SU-DHL-6 (cell line): ENCODE results near the gene ATP10A.

Source experiments
- H2AFZ ChIP-seq: fragments of 200-600 bp; sonication (generic); 2 replicates; pipeline ENCODE4 v1.6.1; 2014; ENCODE audit warnings: low read depth, mild to moderate bottlenecking, moderate library complexity, mixed read lengths, antibody characterized with exemption, low read length; ENCODE audit not compliant: severe bottlenecking
- H3F3A ChIP-seq: fragments of 200-600 bp; shearing (Covaris generic); 2 replicates; pipeline ENCODE4 v1.6.0; 2016; ENCODE audit warnings: antibody characterized with exemption, mild to moderate bottlenecking; ENCODE audit not compliant: insufficient read depth
- H3K27ac ChIP-seq: fragments of 200-600 bp; sonication (generic); 2 replicates; pipeline ENCODE4 v1.5.1; 2016; ENCODE audit warnings: low read depth, mild to moderate bottlenecking, low read length, moderate library complexity, mixed read lengths
- H3K27me3 ChIP-seq: fragments of 200-600 bp; sonication (generic), shearing (Covaris generic); 2 replicates; pipeline ENCODE4 v1.6.0; 2014; ENCODE audit warnings: mild to moderate bottlenecking, low read length
- H3K36me3 ChIP-seq: fragments of 200-600 bp; sonication (generic); 2 replicates; pipeline ENCODE4 v1.6.1; 2014; ENCODE audit warnings: mild to moderate bottlenecking, low read length, mixed read lengths
- H3K4me2 ChIP-seq: fragments of 300-600, 200-600 bp; shearing (Covaris generic), sonication (generic); 2 replicates; pipeline ENCODE4 v1.6.0; 2014; ENCODE audit warnings: low read length, low read depth, mild to moderate bottlenecking; ENCODE audit not compliant: poor library complexity, severe bottlenecking
- H3K4me3 ChIP-seq: fragments of 200-600 bp; sonication (generic); 2 replicates; pipeline ENCODE4 v1.5.1; 2014; ENCODE audit warnings: antibody characterized with exemption, low read length, mild to moderate bottlenecking, mixed read lengths; ENCODE audit not compliant: insufficient read depth, poor library complexity, severe bottlenecking
- H3K79me2 ChIP-seq: fragments of 200-600 bp; sonication (generic); 2 replicates; pipeline ENCODE4 v1.6.1; 2014; ENCODE audit warnings: mild to moderate bottlenecking, low read length, moderate library complexity; ENCODE audit not compliant: insufficient read depth
- H3K9ac ChIP-seq: fragments of 200-600 bp; sonication (generic); 2 replicates; pipeline ENCODE4 v1.7.0; 2014; ENCODE audit warnings: mild to moderate bottlenecking, low read length
- H3K9me2 ChIP-seq: fragments of 200-600 bp; sonication (generic); replicated peaks from 2 replicates; pipeline ENCODE4 v1.6.1; 2014; ENCODE audit warnings: low read length; ENCODE audit not compliant: insufficient read depth
- H3K9me3 ChIP-seq: fragments of 200-600 bp; sonication (generic); 2 replicates; pipeline ENCODE4 v1.6.1; 2014; ENCODE audit warnings: low read length, mixed read lengths; ENCODE audit not compliant: insufficient read depth
- H4K20me1 ChIP-seq: fragments of 200-600 bp; sonication (generic); 2 replicates; pipeline ENCODE4 v1.6.1; 2014; ENCODE audit warnings: low read depth, mild to moderate bottlenecking, antibody characterized with exemption, low read length, moderate library complexity, mixed read lengths
- CTCF ChIP-seq: fragments of 200-600 bp; sonication (generic); IDR thresholded peaks from one replicate; pipeline ENCODE4 v1.5.1; 2017; ENCODE audit warnings: antibody characterized with exemption, mild to moderate bottlenecking, low read length, moderate library complexity; ENCODE audit not compliant: insufficient read depth, poor library complexity, severe bottlenecking
- EZH2phosphoT487 ChIP-seq: fragments of 200-600 bp; sonication (generic), shearing (Covaris generic); conservative IDR thresholded peaks from 2 replicates; pipeline ENCODE4 v1.6.1; 2018; ENCODE audit warnings: mild to moderate bottlenecking, antibody characterized with exemption, low read length, moderate library complexity, mixed read lengths

ATP10A gene

GRCh38 chr15:25830844-25831451, 32.2 kb downstream of the ATP10A start:
- Histone ChIP-seq H3K27ac (no peak overlapping the region), H3K9me3 (no peaks in the 10 kb centered on the region), H4K20me1 (no peaks in the 10 kb centered on the region), H3K9me2 (no peaks in the 10 kb centered on the region), H3K79me2 (no peaks in the 10 kb centered on the region), H3K9ac (no peak overlapping the region), H3K36me3 (no peaks in the 10 kb centered on the region), H3K27me3 (no peaks in the 10 kb centered on the region), H3K4me2 (no peak overlapping the region), H3K4me3 (no peak overlapping the region), H2AFZ (no peak overlapping the region), H3F3A (no peaks in the 10 kb centered on the region)
- no peak for TF ChIP-seq EZH2phosphoT487
- TF ChIP-seq CTCF: no peak

GRCh38 chr15:25829073-25829472, 34.1 kb downstream of the ATP10A start:
- Histone ChIP-seq H3K27ac (no peak overlapping the region), H3K36me3 (no peaks in the 10 kb centered on the region), H3K9ac (no peak overlapping the region), H3K9me3 (no peaks in the 10 kb centered on the region), H3K9me2 (no peaks in the 10 kb centered on the region), H3K4me3 (no peak overlapping the region), H3K4me2 (no peak overlapping the region), H2AFZ (no peak overlapping the region), H3K27me3 (no peaks in the 10 kb centered on the region), H3K79me2 (no peaks in the 10 kb centered on the region), H3F3A (no peaks in the 10 kb centered on the region), H4K20me1 (no peaks in the 10 kb centered on the region)
- TF ChIP-seq EZH2phosphoT487 (no peak), CTCF (no peak)

GRCh38 chr15:25825207-25825606, 37.9 kb downstream of the ATP10A start:
- no peak overlapping the region for H3K27ac ChIP-seq
- no peaks in the 10 kb centered on the region for H3K9me2 ChIP-seq
- H3K27me3 ChIP-seq: no peaks in the 10 kb centered on the region
- no peaks in the 10 kb centered on the region for H3K36me3 ChIP-seq
- no peaks in the 10 kb centered on the region for H4K20me1 ChIP-seq
- no peaks in the 10 kb centered on the region for H3K9me3 ChIP-seq
- H3K79me2 ChIP-seq: no peaks in the 10 kb centered on the region
- no peak overlapping the region for H3K9ac ChIP-seq
- no peak overlapping the region for H2AFZ ChIP-seq
- H3K4me2 ChIP-seq: no peak overlapping the region
- no peak overlapping the region for H3K4me3 ChIP-seq
- TF ChIP-seq CTCF (no peak), EZH2phosphoT487 (no peak)
- no peaks in the 10 kb centered on the region for H3F3A ChIP-seq

- Histone ChIP-seq H3K27ac (no peak overlapping the region), H3K79me2 (no peaks in the 10 kb centered on the region), H4K20me1 (no peaks in the 10 kb centered on the region), H3K27me3 (no peaks in the 10 kb centered on the region), H3K9ac (no peak overlapping the region), H3K9me3 (no peaks in the 10 kb centered on the region), H3F3A (no peaks in the 10 kb centered on the region), H3K4me2 (no peak overlapping the region), H3K4me3 (no peak overlapping the region), H2AFZ (no peak overlapping the region), H3K9me2 (no peaks in the 10 kb centered on the region), H3K36me3 (no peaks in the 10 kb centered on the region)
- TF ChIP-seq CTCF (no peak), EZH2phosphoT487 (no peak)
Observed at GRCh38 chr15:25824618-25825017, 38.5 kb downstream of the ATP10A start.
